ENCODE measurements around the gene MCF2L2. TPM values are rescaled to one million over a fixed set of nuclear protein-coding genes. Genes with fewer than 3 reads are reported as not detected.

MCF2L2 gene
- total RNA-seq, 1 experiment from 2014 or later = 1.7 TPM

GRCh38 chr3:183132409-183132808 is 296.0 kb downstream of the MCF2L2 start:
- TF ChIP-seq CTCF (conservative IDR thresholded peaks at IDR 0.05) (no peak), EZH2 (IDR thresholded peaks at IDR 0.05; ENCODE audit: low read depth) (no peak)
- BruUV-seq (replicated peaks) = no TSS peak
- intact Hi-C loops (cut with micrococcal nuclease; ENCODE audit: unreplicated experiment) = no loop called here

GRCh38 chr3:183131735-183132134 is 296.7 kb downstream of the MCF2L2 start:
- ChIA-PET CTCF (no interaction called here), POLR2A (ENCODE audit: unreplicated experiment) (no interaction called here)
- Histone ChIP-seq H3F3A (ENCODE audit: insufficient read depth, low read depth) (peaks cover 6% of the 10 kb centered on the region; the same call in 1 of the 2 replicates), H3K9me2 (ENCODE audit: insufficient read depth) (no peaks in the 10 kb centered on the region), H4K20me1 (ENCODE audit: insufficient read depth) (no peaks in the 10 kb centered on the region), H3K27ac (no peak overlapping the region), H3K79me2 (ENCODE audit: low read depth) (no peaks in the 10 kb centered on the region), H3K4me1 (replicated peaks; ENCODE audit: insufficient read depth) (0 out of 2 replicates have a peak, but pooled peaks cover 7% of the 10 kb centered on the region), H3K9me3 (ENCODE audit: insufficient read depth, low read depth) (peaks cover 10% of the 10 kb centered on the region), H3K4me2 (no peak overlapping the region), H3K27me3 (ENCODE audit: insufficient read depth, low read depth) (no peaks in the 10 kb centered on the region), H2AFZ (peak overlapping the region; percentile 33; the same call in 1 of the 2 replicates), H3K36me3 (ENCODE audit: low read depth) (no peaks in the 10 kb centered on the region), H3K4me3 (no peak overlapping the region)
- intact Hi-C loops (cut with micrococcal nuclease; ENCODE audit: unreplicated experiment) = no loop called here
- DNase-seq = no peak
- BruUV-seq (replicated peaks) = no TSS peak
- TF ChIP-seq CTCF (conservative IDR thresholded peaks at IDR 0.05) = no peak
- TF ChIP-seq EZH2 (IDR thresholded peaks at IDR 0.05; ENCODE audit: low read depth) = no peak

More at GRCh38 chr3:183132409-183132808, 296.0 kb downstream of the MCF2L2 start:
- Histone ChIP-seq H3K9me3 (ENCODE audit: insufficient read depth, low read depth) (peaks cover 10% of the 10 kb centered on the region), H2AFZ (no peak overlapping the region), H4K20me1 (ENCODE audit: insufficient read depth) (no peaks in the 10 kb centered on the region), H3K4me2 (no peak overlapping the region), H3K36me3 (ENCODE audit: low read depth) (no peaks in the 10 kb centered on the region), H3K4me3 (no peak overlapping the region), H3K27ac (no peak overlapping the region), H3K4me1 (replicated peaks; ENCODE audit: insufficient read depth) (0 out of 2 replicates have a peak, but pooled peaks cover 7% of the 10 kb centered on the region), H3K79me2 (ENCODE audit: low read depth) (no peaks in the 10 kb centered on the region), H3K9me2 (ENCODE audit: insufficient read depth) (no peaks in the 10 kb centered on the region), H3F3A (ENCODE audit: insufficient read depth, low read depth) (peaks cover 6% of the 10 kb centered on the region; the same call in 1 of the 2 replicates), H3K27me3 (ENCODE audit: insufficient read depth, low read depth) (no peaks in the 10 kb centered on the region)
- DNase-seq = no peak
- POLR2A ChIA-PET (ENCODE audit: unreplicated experiment) = no interaction called here
- CTCF ChIA-PET = no interaction called here

GRCh38 chr3:183131186-183131725 is 297.2 kb downstream of the MCF2L2 start:
- H3K4me3 ChIP-seq = no peak overlapping the region
- no TSS peak for BruUV-seq (replicated peaks)

More at GRCh38 chr3:183131186-183131725, 297.2 kb downstream of the MCF2L2 start:
- Histone ChIP-seq H4K20me1 (ENCODE audit: insufficient read depth) (no peaks in the 10 kb centered on the region), H3F3A (ENCODE audit: insufficient read depth, low read depth) (peaks cover 6% of the 10 kb centered on the region; the same call in 1 of the 2 replicates), H3K9me3 (ENCODE audit: insufficient read depth, low read depth) (peaks cover 10% of the 10 kb centered on the region), H3K36me3 (ENCODE audit: low read depth) (no peaks in the 10 kb centered on the region), H3K79me2 (ENCODE audit: low read depth) (no peaks in the 10 kb centered on the region), H3K4me2 (no peak overlapping the region), H2AFZ (peak overlapping the region; percentile 33; the same call in 1 of the 2 replicates), H3K4me1 (replicated peaks; ENCODE audit: insufficient read depth) (0 out of 2 replicates have a peak, but pooled peaks cover 7% of the 10 kb centered on the region), H3K27me3 (ENCODE audit: insufficient read depth, low read depth) (no peaks in the 10 kb centered on the region), H3K9me2 (ENCODE audit: insufficient read depth) (no peaks in the 10 kb centered on the region), H3K27ac (no peak overlapping the region)
- DNase-seq = no peak
- intact Hi-C loops (cut with micrococcal nuclease; ENCODE audit: unreplicated experiment) = no loop called here
- TF ChIP-seq CTCF (conservative IDR thresholded peaks at IDR 0.05) (no peak), EZH2 (IDR thresholded peaks at IDR 0.05; ENCODE audit: low read depth) (no peak)
- ChIA-PET POLR2A (ENCODE audit: unreplicated experiment) (no interaction called here), CTCF (no interaction called here)
